Inflammatory macrophage (primary cell): ENCODE data around the gene SERPINH1.
"Not testable (repeated sequence)": the region's sequence is repeated elsewhere in the genome, so short reads cannot be mapped to it uniquely, and the experiment has no call there.

Experiments used
- DNase-seq, 2 donors: peaks; one replicate each; pipeline ENCODE4 v3.0.0-alpha.2; 2020 to 2022

Gene SERPINH1

DNA sequence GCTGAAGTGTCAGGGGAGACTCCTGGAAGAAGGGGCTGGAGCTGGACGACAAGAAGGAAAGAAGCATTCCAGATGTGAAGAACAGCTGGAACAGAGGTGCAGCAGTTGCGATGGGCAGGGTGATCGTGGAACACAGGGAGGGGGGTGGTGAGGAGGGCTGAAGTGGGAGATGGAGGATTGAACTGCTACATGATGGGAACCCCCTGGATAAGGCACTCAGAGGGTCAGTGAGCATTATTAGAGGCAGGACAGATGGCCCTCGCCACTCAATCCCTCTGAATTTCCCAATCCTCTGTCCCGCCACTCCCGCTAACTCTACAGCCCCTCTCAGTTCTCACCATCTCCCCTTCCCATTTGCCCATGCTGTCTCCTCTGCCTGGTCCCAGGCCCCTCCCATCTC is 14.0 kb downstream of the SERPINH1 start:
- DNase-seq: no peak

- peak; percentile 85 to 87 for DNase-seq
Observed at GRCh38 chr11:75576499-75576918, 14.5 kb downstream of the SERPINH1 start.

DNA sequence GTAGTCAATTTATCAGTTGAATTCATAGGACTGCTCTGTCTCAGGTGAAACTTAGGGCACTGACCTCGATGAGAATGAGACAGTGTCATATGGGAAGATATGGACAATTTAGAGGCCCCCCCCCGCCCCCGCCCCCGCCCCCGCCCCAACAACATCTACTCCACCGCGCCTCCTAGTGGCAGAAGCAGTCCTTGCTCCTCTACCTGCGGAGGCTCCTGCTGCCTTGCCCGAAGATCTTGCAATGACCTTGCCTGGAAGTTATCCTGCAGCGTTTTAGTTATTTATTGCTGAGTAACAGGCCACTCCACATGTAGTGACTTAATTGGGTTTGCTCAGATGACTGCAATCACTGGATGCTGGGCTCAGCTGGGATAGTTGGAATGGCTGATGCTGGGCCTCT is 15.2 kb downstream of the SERPINH1 start:
- DNase-seq: no peak

GRCh38 chr11:75578977-75579376 is 16.9 kb downstream of the SERPINH1 start:
- DNase-seq: no peak

GRCh38 chr11:75579841-75580240 is 17.8 kb downstream of the SERPINH1 start:
- DNase-seq: no peak

GRCh38 chr11:75582506-75582894 is 20.4 kb downstream of the SERPINH1 start:
- no peak for DNase-seq

GRCh38 chr11:75582895-75583717 is 21.1 kb downstream of the SERPINH1 start:
- peak in 1 of 2 donors; percentile 61 for DNase-seq

GRCh38 chr11:75583718-75584658 is 21.9 kb downstream of the SERPINH1 start:
- DNase-seq: peak; percentile 50 to 87

DNA sequence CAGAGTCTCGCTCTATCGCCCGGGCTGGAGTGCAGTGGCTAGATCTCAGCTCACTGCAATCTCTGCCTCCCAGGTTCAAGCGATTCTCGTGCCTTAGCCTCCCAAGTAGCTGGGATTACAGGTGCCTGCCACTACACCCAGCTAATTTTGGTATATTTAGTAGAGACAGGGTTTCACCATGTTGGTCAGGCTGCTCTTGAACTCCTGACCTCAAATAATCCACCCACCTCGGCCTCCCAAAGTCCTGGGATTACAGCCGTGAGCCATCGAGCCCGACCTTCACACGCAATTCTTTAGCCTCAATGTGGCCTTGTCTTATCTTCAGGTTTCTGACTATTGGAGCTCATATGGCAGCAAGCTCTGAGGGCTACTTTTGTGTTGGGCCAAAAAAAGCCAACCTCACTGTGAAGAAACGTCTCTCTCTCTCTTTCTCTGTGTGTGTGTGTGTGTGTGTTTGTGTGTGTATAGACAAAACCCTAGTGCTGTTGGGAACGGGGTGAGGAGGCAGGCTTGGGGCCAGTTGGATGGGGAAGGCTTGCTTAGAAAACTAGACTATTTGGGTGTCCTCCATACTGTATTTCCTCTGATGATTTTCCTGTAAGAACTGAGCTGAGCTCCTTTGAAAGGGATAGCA is 22.7 kb downstream of the SERPINH1 start:
- not testable (repeated sequence) for DNase-seq

GRCh38 chr11:75585293-75585670 is 23.2 kb downstream of the SERPINH1 start:
- DNase-seq: no peak

- no peak for DNase-seq
Observed at GRCh38 chr11:75586395-75586794, 24.3 kb downstream of the SERPINH1 start.

- DNase-seq: no peak
Observed at GRCh38 chr11:75588051-75588481, 26.0 kb downstream of the SERPINH1 start.

DNA sequence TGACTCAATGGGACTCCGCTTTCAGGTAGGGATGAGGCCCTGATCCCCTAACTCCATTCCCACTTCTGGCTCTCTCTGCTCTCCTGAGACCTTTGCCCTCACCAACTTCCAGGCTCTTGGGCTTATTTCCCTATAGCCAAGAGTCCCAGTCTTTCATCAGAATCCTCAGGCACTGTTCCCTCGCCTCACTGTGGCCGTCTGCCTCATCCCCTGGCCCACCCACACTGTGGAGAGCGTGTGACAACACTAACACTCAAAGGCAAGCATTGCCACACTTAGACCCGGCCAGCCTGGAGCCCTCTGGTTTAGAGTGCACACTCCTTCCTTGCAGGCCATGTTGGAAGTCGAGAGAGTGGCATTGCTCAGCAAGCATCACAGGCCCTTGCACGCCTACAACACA is 27.0 kb downstream of the SERPINH1 start:
- peak; percentile 56 to 81 for DNase-seq

GRCh38 chr11:75589933-75590332 is 27.9 kb downstream of the SERPINH1 start:
- DNase-seq: no peak

DNA sequence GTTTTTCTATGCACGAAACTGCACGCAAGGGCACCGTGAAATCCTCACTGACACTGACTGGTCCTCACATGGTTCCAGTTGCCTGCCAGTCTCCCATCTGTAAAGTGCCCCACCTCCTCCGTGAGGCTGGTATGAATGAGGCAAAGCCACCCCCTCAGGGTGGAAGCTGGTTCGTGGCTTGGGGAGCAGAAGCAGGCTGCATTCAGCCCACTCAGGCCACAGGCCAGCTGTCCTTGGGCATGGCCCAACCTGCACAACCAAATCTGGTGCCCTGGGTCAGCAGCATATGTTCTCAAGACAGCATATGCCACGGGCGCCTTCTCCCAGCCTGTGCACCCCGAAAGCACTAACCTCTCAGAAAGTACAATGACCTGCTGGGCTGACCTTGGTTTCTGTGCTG is 29.3 kb downstream of the SERPINH1 start:
- peak in 1 of 2 donors; percentile 61 for DNase-seq

- no peak for DNase-seq
Observed at GRCh38 chr11:75591966-75592365, 29.9 kb downstream of the SERPINH1 start.

DNA sequence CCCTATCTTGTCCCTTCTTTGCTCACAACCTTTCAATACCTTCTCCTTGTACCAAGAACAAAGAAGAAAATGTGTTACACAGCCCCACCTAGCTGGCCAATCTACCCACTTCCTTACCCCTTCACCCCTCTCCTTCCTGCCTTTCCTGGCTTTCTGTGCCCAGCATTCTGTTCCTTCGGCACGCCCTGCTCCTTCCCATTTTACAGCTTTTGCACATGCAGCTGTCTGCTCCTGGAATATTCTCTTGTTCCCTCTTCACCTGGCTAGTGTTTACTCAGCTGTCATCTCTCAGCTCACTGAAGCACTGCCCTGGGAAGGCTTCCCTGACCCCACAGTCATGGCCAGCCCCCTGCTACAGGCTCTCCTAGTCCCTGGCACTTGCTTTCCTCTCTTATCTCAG is 30.7 kb downstream of the SERPINH1 start:
- DNase-seq: no peak

- DNase-seq: no peak
Observed at GRCh38 chr11:75593286-75593915, 31.3 kb downstream of the SERPINH1 start.

- DNase-seq: no peak
Observed at GRCh38 chr11:75594211-75594610, 32.2 kb downstream of the SERPINH1 start.

DNA sequence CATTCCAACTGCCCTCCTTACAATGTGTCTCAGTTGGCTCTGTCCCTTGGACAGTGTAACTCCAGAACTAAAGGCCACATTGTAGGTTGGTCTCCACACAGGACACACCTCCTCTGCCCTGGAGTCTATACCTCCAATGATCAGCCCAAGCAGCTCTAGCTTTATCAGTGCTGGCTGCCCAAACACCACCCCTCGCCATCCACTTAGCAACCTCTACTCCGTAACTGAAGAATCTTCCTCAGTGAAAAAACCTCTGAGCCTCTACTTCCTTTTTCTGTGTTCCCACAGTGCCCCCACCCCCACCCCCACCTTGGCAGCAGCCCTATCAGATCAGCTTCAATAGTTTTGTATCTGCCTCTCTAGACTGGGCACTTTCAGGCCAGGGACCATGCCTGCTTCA is 33.4 kb downstream of the SERPINH1 start:
- no peak for DNase-seq

- DNase-seq: no peak
Observed at GRCh38 chr11:75596914-75597313, 34.9 kb downstream of the SERPINH1 start.

DNA sequence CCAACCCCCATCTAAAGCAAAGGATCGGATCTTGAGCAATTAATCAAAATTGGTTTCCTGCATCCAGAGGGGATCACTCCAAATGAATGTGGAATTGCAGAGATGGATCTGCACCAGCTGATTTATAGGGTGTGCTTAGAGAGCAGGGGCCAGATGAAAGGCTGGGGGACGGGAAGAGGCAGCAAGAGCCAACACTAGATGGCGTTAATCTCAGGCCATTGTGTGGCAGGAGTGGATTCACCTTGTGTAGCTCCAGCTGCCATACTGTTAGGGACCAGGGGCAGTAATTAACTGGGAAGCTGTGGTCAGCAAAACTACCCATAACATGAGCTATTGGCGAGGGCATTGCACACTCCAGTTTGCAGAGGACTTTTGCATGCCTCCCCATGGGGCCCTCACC is 35.6 kb downstream of the SERPINH1 start:
- peak; percentile 18 to 23 for DNase-seq

GRCh38 chr11:75598264-75598663 is 36.2 kb downstream of the SERPINH1 start:
- no peak for DNase-seq
